ENCODE data around the gene ADAM17.
"Not testable (repeated sequence)": the region's sequence is repeated elsewhere in the genome, so short reads cannot be mapped to it uniquely, and the experiment has no call there.

ADAM17 gene

GRCh38 chr2:9518163-9518562, 37.5 kb downstream of the ADAM17 start:
- no peak for DNase-seq

GRCh38 chr2:9517118-9517782, 38.4 kb downstream of the ADAM17 start:
- DNase-seq = no peak

- DNase-seq = not testable (repeated sequence)
These were observed 41.7 kb downstream of the ADAM17 start for GRCh38 chr2:9513946-9514345.

GRCh38 chr2:9508931-9509330, 46.7 kb downstream of the ADAM17 start:
- DNase-seq = no peak

GRCh38 chr2:9498210-9498609, 57.4 kb downstream of the ADAM17 start:
- peak; percentile 36 for DNase-seq

- no peak for DNase-seq
These were observed 58.6 kb downstream of the ADAM17 start for GRCh38 chr2:9497017-9497416.

- no peak for DNase-seq
These were observed 61.5 kb downstream of the ADAM17 start for GRCh38 chr2:9494081-9494480.

GRCh38 chr2:9493478-9493877, 62.2 kb downstream of the ADAM17 start:
- DNase-seq = no peak

GRCh38 chr2:9492927-9493326, 62.7 kb downstream of the ADAM17 start:
- DNase-seq = no peak

- DNase-seq = no peak
These were observed 64.8 kb downstream of the ADAM17 start for GRCh38 chr2:9490789-9491188.

GRCh38 chr2:9488583-9489547, 66.8 kb downstream of the ADAM17 start:
- peak; percentile 42 for DNase-seq

GRCh38 chr2:9484533-9484932, 71.1 kb downstream of the ADAM17 start:
- no peak for DNase-seq

- DNase-seq = no peak
These were observed 72.5 kb downstream of the ADAM17 start for GRCh38 chr2:9483107-9483506.

GRCh38 chr2:9480157-9480556, 75.5 kb downstream of the ADAM17 start:
- DNase-seq = no peak

GRCh38 chr2:9478526-9478925, 77.1 kb downstream of the ADAM17 start:
- no peak for DNase-seq

GRCh38 chr2:9477914-9478313, 77.7 kb downstream of the ADAM17 start:
- no peak for DNase-seq

GRCh38 chr2:9474361-9475057, 81.1 kb downstream of the ADAM17 start, which contains the start of gene IAH1:
TSS of gene IAH1 (plus strand) at chr2:9474551. CDS start at chr2:9474567, 16 bp downstream.
- DNase-seq = peak; percentile 58

GRCh38 chr2:9473985-9474360, 81.7 kb downstream of the ADAM17 start:
- DNase-seq = no peak

- DNase-seq = no peak
These were observed 82.2 kb downstream of the ADAM17 start for GRCh38 chr2:9473308-9473984.

- no peak for DNase-seq
These were observed 83.1 kb downstream of the ADAM17 start for GRCh38 chr2:9472511-9472910.

GRCh38 chr2:9471206-9471605, 84.4 kb downstream of the ADAM17 start:
- no peak for DNase-seq

GRCh38 chr2:9467687-9468086, 87.9 kb downstream of the ADAM17 start:
- DNase-seq = no peak

GRCh38 chr2:9466147-9466683, 89.4 kb downstream of the ADAM17 start:
- DNase-seq = no peak

All from EL (cell line).